IPS DF 4.7 (cell line): ENCODE results near the gene NXT1.
"Not testable (repeated sequence)": the region's sequence is repeated elsewhere in the genome, so short reads cannot be mapped to it uniquely, and the experiment has no call there.

Source experiments
- DNase-seq: peaks from one replicate; pipeline ENCODE4 v3.0.0-alpha.2; 2013; ENCODE audit warnings: low spot score; ENCODE audit errors: extremely low read depth

The NXT1 gene

GRCh38 chr20:23350196-23350903, at the start of gene NXT1:
Gene NXT1 (plus strand): TSS chr20:23350791. CDS start chr20:23354042, 3,251 bp downstream.
- peak; percentile 92 for DNase-seq

DNA sequence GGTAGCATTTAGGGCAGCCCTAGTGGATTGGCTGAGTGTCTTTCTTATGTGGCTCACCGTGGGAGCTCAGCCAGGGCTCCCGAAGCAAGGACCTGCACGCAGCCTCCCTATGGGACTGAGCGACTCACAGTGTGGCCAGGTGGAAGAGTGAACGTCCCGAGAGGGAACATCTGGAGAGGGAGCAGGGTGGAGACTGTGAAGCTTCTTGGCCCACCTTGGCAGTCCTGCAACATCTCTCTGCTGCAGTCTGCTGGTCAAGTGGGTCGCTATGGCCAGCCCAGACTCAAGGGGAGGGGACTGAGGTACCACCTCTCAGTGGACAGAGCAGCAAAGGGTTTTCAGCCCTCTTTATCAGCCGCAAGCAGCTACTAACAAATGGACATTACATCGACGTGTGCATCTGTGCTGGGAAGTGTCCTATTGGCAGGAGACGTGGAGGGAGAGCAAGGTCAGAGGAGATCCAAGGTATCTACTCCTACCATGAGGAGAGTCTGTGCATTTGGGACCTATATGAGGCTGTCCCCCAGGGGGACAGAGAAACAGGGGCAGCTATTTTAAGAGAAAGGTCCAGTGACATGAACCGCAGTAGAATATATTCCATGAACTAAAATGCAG, 49.0 kb upstream of the NXT1 start:
- DNase-seq = no peak

- no peak for DNase-seq
These were observed 48.2 kb upstream of the NXT1 start for GRCh38 chr20:23302386-23302785.

DNA sequence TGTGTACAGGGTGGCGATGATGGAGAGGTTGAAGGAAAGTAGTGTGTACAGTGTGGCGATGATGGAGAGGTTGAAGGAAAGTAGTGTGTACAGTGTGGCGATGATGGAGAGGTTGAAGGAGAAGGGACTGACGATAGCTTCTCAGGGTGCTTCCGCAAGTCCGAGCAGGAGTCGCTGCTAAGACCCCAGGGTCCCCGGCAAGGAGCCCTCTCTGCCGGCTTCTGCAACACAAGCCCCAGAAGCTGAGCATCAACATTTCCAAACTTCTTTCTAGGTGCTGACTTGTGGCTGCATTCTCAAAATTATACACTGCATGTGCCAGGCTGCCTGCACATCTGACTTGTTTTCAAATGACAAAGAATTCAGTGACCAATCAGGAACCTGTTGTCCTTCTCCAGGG, 47.8 kb upstream of the NXT1 start:
- DNase-seq = no peak

- no peak for DNase-seq
These were observed 47.1 kb upstream of the NXT1 start for GRCh38 chr20:23303325-23304102.

GRCh38 chr20:23304616-23305015, 46.0 kb upstream of the NXT1 start:
- DNase-seq = no peak

GRCh38 chr20:23305098-23305497, 45.5 kb upstream of the NXT1 start:
- no peak for DNase-seq

- DNase-seq = not testable (repeated sequence)
These were observed 43.2 kb upstream of the NXT1 start for GRCh38 chr20:23307393-23307792.

- no peak for DNase-seq
These were observed 42.6 kb upstream of the NXT1 start for GRCh38 chr20:23308024-23308423.

DNA sequence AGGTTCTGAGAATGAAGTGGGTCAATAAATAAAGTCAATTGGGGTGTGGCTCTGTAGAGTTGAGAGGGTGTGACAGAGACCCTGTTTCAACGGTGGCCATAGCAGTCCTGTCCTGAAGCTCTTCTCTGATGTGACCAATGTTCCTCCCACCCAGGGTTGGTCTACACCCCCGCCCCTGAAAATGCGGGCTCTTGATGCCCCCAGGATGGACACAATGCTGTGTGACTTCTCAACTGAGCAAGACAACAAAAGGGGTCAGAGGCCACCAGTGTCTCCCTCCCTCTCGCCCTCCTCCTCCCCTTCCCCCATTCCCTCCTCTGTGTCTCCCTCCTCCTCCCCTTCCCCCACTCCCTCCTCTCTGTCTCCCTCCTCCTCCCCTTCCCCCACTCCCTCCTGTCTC, 41.7 kb upstream of the NXT1 start:
- DNase-seq = no peak

- DNase-seq = no peak
These were observed 40.8 kb upstream of the NXT1 start for GRCh38 chr20:23309781-23310180.

DNA sequence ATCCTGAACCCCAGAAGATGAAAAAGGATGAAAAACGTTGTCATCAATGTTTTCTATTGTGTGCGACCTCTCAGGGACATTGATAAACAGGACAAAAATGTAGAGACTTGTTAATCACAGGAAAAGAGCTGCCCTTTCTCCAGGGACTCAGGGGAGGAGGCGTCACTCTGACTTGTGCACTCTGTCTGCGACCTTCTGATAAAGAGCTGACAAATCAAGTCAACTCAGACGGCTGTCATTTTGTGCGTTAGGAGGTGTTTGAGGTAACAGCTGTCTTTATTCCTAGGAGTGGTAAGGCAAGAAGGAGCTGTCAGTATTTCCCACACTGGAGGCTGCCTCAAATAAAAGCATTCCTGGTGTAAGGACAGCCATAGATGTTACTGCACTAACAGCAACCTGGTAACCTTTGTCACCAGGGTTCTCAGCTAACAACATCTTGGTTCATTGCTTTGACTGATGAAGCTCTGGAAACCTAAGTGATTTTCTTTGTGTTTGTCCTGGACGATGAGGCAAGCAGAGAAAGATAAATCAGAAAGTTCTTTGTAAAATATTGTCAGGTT, 38.6 kb upstream of the NXT1 start:
- no peak for DNase-seq

DNA sequence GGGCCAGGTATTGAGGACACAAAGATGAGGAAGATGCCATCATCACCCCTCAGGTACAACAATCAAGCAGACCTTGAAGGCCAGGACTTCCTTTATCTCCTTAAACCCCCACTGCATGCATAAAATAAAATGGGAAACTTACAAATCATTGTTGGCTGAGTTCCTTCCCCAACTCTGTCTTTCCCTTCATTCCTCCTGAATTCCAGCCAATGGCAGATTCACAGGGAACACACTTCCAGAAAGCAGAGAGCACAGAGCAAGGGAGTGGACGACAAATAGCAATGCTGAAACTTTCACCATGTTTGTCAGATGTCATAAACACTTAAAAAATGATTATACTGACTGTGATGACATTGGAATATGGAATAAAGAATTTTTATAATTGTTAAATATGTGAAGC, 37.3 kb upstream of the NXT1 start:
- no peak for DNase-seq

- no peak for DNase-seq
These were observed 35.9 kb upstream of the NXT1 start for GRCh38 chr20:23314699-23315098.

- DNase-seq = no peak
These were observed 35.5 kb upstream of the NXT1 start for GRCh38 chr20:23315099-23315498.

- DNase-seq = no peak
These were observed 34.0 kb upstream of the NXT1 start for GRCh38 chr20:23316626-23317025.

DNA sequence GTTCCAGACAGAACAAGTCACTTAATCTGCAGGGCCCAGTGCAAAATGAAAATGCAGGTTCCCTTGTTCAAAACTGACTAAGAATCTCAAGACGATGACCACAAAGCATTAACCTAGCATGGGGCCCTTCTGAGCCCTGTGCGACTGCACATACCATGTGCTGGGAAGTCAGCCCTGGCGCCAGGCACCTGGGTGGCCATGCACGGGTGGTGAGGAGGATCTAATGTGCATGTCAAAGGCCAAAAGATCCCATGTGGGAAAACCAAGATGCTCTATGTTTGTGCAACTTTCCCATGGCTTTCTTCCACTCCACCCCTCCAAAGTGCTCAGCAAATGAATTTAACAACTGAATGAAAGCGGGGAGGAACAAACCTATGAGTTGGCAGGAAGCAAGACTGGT, 33.5 kb upstream of the NXT1 start:
- DNase-seq = no peak

- no peak for DNase-seq
These were observed 32.2 kb upstream of the NXT1 start for GRCh38 chr20:23318347-23318746.

DNA sequence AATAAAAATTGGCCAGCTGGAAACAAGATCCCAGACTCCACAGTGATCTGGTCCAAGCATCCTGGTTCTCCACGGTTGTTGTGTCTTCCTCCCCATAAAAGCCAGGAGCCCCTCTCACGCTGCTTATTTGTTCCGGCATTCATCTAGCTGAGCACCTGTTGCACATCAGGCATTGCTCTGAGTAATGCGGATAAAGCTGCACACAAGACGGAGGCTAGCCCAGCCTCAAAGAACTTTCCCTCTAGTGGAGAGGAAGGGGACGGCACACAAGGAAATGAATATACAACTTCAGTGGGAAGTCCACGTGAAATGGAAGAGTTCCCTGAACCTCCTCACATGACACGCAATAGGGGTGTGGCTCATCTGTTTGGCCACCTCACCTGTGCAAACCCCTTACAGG, 30.3 kb upstream of the NXT1 start:
- no peak for DNase-seq

- no peak for DNase-seq
These were observed 25.5 kb upstream of the NXT1 start for GRCh38 chr20:23325107-23325506.

DNA sequence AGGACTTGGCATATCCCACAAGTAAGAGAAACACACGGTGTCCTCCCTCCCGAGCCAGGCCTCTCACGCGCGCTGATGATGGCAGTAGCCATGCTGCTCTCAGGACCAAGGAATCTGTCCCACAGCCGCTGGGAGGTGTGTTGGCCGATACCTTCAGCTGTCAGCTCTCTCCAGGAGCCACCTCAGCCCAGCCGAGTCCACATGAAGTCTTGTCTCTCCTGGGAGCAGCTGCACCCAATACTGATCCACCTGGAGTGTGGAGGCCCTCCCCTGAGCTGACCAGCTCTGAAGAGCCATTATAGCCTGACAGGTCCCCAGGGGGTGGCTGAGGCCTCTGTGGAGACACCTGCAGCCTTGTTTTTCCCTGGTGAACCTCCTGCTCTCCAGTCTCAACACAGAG, 23.8 kb upstream of the NXT1 start:
- no peak for DNase-seq

DNA sequence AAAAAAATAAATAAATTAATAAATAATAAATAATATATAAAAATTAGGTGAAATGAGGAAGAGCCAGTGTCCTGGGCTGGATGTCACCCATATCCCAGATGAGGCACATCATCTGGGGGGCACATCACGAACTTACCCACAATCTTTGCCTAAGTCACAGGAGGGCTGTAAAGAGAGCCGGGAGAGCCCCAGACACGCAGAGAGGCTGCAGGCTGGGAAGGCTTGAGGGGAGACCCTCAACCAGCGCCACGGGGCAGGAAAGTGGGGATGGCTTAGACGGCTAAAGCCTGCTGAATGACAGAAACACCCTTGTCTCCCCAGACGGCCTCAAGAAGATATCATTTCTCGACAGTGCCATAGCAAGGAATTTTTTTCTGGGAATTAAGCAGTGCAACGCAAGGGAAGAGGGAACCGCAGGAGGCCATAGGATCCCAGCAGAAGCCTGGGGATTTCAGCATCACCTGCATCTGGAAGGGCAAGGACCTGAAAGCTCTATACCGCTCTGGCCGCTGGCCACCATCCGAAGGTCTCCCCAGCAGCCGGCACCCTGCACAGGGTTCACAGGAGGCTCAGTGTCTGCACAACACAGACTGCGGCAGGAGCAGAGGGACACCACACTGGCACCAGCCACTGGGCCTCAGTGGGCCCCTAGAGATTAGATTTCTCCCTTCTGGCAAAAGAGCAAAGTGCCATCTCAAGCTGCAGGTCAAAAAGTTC, 22.8 kb upstream of the NXT1 start:
- DNase-seq = no peak
